ENCODE measurements around the gene AHCYL1.

AHCYL1 gene

DNA sequence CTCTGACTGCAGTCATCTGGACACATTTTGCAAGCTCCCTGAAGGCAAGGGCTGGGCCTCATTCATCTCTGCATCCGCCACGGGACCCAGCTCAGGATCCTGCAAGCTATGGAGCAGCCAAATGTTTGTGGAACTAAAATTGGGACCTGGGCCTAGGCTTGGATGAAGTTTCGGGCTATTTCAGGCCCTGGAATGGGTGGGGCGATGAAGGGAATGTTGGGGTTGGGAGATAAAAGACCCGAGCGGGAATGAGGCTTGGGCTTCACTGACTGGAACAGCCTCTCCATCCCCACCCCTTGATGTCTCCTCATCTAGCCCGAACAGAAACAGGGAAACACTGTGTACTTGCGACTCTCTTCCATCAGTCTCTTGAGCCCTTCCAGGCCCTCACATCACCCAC lies 7.3 kb upstream of the AHCYL1 start:
- no peak for DNase-seq

DNA sequence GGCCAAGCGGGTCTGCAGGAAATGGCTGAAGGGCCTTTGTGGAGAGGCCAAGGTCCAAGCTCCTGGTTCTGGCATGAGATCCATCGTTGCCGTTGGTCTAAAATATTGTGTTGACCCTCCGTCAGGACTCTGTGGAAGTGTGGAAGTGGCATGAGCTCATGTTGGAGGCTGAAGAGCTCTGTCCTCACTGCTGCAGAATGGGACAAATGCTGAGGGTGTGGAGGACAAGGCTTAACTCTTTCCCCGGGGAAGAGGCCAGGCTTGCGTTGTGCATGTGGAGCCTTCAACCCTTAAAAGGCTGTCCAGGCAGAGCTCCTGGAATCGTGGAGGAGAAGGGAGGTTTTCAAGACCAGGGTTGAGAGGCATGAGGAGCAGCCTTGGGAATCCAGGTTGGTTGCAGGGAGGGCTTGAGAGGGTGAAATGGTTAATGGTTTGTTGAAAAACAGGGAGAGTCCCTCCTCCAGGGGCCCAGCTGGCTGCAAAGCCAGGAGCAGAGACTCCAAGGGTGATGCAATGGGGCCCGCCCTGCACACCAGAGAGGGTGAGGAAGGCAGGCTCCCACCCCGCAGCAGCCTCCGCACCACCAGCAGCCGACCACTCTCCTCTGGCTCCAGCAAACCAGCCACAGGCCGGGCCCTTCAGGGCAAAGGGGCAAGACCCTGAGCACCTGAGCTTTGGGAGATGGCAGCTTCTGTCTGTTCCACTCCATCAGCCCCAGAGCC lies 6.7 kb upstream of the AHCYL1 start:
- DNase-seq = no peak

DNA sequence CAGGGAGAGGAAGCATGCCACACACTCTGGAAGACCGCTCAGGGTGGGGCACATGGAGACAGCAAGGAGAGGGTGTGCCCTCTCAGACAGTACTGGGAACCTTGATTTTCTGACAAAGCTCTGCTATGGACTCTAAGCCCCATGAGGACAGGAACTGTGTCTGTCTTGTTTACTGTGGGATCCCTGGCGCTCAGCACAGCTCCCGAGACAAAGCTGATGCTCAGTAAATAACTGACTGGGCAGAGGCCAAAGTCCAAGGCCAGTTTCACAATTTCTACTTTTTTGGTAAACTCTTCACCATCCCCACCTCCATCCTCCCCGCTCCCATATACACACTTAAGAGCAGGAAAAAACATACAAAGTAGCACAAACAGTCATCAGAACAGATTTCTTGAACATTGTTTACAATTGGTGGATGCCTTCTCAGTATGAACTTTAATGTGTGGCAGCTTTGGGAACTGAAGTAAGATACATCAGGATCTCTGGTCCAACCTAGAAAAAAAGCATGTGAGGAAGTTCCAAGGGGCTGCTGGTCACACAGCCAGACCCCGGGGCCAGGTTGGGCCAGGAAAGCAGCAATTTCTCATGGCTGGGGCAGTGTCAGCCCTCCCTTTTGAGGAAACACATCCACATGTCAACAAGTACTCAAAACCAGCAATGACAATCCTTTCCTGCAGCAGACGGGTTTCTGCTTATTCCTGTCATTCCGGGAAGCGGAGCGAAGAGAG lies 5.6 kb upstream of the AHCYL1 start:
- no peak for DNase-seq

DNA sequence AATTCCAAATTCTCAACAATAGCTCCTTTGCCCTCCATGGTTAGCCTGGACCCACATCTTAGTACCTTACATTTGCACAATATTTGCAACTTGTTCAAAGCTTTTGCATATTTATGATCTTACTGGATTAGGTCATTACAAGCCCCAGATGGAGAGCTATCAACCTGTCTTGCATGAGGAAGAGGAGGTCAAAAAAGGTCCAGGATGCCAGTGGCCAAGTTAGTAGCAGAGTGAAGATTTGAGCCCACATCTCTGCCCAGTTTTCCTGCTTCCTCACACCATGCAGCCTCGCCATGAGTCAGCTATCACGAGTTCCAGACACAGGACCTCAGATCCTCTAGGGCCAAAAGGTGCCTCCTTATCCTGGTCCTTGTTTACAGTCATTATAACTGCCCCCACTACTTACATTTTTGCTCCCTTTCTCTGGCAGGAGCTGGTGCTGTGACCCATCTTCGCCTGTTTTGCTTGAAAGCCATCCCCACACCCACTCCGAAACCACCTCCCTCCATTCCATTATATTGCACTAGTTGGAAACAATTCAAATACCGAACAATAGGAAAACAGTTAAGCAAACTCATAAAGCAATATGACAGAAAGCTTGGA lies 5.0 kb upstream of the AHCYL1 start:
- no peak for DNase-seq

DNA sequence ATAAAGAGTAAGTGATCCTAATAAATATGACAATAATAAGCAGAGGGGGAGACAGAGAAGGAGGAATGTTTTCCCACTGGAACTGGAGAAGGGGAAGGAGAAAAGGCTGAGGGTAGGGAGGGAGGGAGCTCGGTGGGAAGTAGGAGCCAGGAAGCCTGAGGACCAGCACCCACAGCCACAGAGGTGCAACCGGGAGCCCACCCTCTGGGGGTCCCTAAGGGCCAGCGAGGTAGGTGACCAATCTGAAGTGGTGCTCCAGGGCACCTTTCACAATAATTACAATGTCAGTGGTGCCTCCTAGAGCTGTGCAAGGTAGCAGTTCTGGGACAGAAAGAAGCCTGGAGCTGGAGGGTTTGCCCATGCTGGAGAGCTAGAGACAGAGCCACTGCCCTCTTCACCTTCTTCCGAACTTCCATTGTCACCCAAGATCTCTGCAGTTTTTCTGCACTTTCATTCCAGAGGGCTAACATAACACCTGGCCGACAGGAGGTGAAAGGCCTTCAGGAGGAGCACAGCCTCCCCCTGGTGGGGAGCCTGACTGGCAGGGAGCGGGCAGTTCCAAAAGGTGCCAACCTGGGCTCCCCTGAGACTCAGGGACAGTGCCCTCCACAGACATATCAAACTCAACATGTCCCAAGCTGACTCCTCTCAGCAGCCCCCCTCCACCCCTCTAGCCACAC lies 4.1 kb upstream of the AHCYL1 start:
- no peak for DNase-seq

DNA sequence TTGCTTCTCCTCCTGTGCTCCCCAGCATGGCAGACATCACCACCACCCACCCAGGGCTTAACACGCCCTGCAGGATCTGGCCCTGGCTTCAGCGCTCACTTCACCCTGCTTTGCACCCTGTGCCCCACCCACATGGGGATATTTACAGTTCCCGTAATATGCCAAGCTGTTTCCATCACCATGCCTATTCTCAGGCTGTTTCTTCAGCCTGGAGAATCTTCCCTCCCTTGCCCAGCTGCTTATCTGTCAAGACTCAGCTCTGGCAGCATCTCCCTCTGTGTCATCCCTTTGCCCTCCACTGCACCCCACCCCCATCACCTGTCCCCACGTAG lies 3.6 kb upstream of the AHCYL1 start:
- DNase-seq = no peak

DNA sequence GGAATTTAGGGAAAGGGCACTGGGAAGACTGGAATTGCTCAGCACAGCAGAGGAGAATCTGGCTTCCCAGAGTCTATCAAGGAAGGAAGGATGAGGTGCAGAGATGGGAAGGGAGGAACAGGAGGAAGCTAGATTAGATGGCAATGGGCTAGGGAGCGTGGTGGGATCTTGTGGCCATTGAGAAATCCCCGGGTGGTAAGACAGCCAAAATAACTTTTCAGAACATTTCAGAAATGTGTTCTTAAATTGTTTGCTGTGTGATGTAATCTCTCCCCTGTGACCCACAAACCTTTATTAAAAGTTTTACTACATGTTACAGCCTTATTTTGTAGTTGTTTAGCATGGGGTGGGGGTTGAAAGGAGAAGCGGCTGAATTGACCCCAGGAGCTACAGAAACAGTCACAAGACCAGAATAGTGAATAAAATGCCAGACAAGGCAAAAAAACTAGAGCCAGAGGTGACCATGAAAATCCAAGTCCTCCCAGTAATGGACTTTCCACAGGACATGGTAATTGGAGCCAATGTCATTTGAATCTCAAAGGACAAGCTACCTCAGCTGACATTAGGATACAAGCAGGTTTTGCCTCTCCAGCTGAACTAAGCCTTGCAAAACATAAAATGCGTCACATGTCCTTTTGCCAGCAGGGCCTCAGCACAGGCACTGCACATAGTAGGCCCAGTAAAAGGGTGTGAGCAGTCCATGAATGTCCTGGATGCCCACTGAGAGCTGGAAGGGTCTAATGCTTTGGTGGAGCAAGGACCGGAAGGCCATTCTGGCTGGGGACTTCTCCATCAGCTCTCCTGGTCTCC lies 980 bp upstream of the AHCYL1 start:
- no peak for DNase-seq

DNA sequence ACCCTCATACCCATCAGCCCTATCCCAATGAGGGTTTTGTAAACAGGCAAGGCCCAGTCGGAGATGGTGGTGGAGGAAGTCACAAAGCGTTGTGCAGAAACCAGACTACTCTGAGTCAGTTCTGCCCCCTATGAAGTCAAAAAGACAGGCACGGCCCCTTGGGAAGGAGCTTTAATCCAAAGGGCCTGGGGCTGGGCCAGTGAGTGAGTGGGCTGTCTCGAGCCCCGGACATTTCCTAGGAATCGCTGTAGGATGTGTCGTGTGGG lies 442 bp upstream of the AHCYL1 start:
- DNase-seq = peak; percentile 22 to 48

DNA sequence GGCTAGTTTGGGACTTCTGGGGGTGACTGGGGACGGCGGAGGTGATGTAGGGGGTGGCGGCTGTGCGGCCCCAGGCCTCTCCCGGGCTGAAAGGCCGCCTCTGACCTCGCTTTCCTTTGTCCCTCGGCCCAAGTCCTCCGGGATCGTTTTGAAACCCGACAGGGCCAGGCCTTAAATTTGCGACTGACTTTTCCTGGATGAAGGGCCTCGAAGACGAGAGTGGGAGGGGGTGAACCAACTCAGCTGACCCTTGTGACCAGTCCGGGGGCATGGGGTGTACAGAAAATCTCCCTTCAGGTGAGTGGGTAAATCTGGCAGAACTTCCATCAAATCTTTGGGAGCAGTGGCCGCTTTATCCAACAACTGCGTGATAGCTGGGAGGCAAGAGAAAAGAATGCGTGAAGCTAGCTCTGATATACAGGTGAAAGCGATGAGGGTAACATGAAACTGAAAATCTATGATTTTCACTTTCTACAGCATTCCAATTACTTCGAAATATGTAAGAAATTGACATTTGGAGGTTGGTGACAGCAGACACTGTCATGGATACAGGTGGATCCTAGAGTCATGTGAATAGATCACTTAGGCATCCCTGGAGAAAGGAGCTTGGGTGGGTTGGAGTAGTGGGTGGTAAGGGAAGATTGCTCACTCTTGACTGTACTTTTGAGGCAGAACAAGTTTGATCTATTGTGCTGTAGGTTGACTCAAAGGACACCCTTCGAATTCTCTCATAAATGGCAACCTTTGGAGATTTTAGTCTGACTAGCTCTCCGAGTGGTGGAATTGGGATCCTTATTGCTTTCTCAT lies 885 bp downstream of the AHCYL1 start:
- peak in 1 of 2 experiments; percentile 9 for DNase-seq

DNA sequence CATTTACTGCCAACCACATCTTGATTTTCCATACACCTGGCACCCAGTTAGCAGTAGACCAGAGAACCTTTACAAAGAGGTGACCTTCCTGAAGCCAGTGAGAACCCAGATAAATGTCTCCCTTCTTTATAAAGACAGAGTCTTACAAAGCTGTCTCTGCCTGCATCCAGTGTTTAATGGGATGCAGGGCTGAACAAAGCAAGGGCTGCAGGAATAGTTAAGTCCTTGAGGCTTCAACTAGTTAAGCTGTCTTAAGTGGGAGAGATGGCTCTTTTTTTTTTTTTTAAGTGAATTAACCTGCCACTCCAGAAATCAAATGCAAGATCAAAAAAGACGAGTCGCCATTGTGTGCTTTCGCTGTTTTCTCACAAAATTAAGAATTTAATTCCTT lies 1.5 kb downstream of the AHCYL1 start:
- DNase-seq = no peak

DNA sequence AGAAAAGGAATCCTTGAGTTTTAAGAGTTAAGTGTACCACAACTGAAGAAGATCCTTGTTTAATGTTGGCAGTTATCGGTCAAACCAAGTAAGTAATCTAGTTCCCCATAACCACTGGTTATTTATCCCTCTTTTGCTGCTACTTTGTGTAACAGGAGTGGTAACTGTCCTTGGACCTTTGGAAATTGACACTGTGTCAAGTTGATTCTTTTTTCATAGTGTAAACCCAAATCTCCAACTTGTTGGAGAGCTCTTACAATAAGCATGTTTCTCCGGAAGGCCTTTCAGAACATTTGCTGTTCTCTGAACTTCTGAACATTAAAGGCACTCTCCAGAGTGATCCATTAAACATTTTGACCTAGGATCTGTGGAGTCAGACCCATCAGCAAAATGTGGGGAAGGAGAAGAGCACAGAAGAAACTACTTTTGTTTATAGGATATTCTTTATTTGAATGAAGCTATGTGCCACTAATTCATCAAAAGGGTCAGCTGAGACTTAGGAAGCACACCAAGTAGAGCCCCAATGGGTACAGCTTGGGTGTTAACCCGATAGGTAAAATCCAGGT lies 3.9 kb downstream of the AHCYL1 start:
- no peak for DNase-seq

DNA sequence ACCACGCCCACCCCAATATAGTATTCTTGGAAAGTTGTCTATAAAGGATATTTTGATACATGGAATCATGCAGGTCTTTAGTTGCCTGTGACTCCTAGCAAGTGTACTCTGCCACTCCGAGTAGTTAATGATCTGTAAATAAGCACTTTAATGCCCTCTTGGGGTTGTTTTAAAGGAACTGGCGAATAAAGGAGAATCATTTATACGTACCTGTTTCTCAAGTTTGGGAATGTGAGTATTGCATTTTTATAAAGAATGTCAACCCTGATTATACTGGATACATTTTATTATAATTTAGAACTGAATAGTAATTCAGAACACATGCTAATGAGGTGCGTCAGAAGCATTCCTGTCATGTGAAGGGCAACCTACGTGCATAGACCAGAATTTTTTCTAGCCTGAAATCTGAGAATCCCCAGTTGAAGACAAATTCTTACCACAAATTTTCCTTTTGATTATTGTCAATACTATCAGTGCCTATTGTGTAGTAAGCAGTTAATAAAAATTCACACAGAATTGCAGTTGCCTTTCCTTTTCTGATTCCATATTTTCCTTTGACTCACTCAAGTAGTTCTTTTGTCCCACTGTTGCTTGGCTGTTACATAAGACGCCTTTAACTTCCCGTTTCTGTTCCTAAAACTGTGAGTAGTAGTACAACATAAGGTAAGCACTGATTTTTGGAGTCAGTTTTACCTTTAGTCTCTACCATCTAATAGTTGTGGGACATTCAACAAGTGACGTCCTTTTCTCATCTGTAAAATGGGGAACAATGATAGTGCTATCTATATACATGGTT lies 5.1 kb downstream of the AHCYL1 start:
- DNase-seq = peak; percentile 29 to 41

DNA sequence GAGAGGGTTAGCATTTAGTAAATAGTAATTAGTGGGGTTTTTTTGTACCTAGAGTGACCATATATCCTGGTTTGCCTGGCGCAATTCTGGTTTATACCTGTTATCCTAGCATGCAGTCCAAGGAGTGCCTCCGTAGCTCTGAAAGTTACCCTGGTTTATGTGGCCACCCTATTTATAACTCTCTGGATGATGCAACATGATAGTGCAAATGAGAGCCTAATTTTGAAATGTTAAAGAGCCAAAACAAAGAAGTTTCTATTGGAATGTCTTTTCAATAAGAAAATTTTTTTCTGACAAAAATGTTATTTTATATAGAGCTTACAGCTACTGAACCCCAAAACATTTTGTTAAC lies 5.7 kb downstream of the AHCYL1 start:
- DNase-seq = no peak

DNA sequence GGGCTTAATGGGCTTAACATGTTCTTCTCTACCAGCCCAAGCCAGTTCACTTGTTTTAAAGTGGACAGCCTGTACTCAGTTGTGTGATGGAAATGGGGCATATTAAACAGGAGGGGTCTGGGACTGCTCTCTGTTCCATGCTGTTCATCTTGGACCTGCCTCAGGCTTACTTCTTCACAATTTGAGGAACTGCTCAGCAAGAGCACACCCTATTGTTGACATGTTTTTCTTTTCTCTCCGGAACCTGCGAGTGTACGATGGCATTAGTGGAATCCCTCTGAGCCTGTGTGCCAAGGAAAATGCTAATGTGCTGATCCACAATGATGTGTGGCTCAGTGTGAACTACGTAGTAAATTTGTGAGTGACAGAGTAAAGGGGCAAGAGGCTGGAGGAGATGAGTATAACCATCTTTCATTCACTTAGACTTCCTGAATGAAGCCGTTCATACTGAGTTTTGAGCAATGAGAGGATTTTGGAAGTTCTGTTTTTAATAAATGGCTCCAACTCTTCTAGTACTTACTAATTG lies 6.9 kb downstream of the AHCYL1 start:
- DNase-seq = no peak

DNA sequence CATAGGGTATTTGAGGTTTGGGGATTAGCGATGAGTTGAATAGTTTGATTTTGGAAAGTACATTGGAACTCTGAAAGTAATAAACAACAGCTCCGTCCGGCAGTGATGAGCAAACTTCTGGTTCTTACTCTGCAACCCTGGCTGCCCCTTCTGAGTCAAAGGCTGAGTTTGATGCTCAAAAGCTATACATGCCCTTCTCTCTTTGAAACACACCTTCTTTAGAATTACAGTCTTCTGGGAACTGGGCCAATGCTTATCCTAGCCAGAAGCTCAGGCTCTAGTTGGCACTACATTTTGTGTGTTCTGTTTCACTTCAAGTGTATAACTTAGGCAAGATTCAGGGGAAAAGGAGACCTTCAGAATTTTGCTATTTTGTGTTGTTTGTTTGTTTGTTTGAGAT lies 9.3 kb downstream of the AHCYL1 start:
- no peak for DNase-seq

DNA sequence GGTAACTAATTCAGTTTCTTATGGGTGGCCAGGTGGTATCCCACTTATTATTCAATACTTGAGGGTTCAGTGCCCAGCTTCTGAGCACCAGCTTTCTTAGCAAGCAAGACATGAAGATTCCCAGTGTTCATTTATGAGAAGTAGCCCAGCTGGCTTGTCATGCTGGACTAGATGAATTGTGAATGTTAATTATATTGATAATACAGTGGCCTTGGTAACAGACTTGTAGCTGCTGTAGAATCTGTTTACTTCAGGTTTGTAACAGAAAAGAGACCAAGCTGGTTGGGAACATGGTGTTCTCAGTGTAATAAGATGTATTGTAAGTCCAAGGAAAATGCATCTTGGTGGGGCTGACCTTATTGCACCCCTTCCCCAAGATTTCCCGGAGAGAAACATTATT lies 10.1 kb downstream of the AHCYL1 start:
- no peak for DNase-seq

DNA sequence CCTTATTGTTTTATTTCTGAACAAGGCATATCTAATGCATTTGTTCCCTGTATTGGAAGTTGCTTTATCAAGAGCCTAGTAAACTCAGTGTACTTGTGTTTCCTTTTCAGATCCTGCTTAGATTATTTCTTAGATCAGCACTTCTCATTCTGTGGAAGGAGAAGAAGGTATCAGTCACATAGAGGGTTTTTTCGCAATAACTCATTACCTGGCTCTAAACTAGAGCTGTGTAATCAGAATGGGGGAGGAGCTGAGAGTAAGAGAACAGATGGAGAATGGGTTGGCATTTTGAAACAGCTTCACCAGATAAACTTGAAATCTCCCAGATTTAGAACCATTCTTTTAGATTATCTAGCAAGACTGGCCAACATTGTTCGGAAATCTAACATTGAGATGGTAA lies 11.0 kb downstream of the AHCYL1 start:
- no peak for DNase-seq

DNA sequence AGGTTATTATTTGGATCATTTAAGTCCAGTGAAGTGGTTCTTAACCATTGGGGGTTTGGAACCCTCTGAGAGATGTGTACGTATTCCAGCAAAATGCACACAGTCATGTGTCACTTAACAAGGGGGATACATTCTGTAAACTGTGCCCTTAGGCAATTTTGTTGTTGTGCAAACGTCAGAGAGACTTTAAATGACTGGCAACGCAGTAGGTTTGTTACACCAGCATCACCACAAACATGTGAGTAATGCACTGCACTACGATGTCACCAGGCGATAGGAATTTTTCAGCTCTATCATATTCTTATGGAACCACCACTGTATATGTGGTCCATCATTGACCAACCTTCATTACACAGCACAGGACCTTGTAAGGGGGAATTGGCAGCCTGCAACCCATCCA lies 11.9 kb downstream of the AHCYL1 start:
- DNase-seq = no peak

DNA sequence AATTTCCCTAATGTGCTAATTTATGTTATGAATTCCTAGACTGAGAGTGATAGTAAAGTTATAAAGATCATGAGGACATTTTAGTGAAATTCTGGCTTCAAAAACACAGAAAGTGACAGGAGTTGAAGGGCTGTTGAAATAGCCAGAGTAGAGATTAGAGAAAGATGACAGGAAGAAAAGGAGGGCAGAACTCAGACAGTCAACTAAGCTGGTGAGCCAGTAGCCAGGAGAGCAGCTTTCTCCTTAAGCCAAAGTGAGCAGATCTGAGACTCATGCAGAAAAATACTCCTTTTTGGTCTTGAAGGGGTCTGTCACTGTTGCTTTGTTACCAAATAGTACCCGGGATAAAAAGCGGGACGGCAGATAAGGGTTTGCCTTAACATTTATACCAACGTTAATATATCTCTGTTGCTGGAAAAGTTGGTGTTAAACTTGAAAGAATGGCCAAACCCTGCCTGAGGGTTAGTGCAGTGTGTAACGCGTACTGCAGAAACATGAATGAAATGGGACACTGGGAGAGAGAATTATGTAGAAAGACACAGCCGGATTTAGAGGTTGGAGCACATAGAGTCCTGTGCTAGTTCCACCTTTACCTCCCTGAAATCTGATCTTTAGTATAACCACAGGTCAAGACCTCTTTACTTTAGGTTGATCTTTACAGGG lies 12.8 kb downstream of the AHCYL1 start:
- DNase-seq = no peak

DNA sequence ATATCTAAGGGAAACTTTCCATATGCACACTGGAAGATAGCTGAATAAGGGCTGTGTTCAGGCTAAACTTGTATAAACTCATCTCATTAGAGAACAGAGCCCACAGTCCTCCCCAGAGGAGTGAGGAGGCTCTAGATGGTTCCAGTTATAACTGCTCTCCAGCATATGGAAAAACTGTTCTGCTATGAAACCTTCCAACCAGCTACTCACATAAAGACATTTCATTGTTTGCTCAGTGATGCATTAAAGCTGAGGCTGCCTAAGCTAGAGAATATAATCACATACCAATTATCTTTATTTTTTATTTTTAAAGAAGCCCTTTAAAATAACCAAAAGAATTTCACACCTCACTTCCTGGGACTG lies 13.3 kb downstream of the AHCYL1 start:
- no peak for DNase-seq

DNA sequence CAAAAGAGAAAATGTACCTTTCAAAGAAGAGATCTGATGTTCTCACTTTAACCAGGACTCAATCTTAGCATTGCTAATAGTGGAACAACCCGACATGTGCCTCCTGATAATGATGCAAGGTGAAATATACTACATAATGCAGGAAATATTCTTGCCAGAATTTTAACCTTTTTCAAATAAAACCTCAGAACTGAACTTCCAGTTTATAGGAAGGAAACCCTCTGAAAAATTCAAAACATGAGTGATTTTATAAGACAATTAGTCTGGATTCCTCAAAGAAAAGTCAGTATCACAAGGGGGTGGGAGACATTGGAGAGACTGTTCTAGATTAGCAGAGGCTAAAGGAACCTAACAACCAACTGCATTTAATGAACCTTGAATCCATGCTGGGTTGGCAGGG lies 18.1 kb downstream of the AHCYL1 start:
- DNase-seq = no peak
